Endodermal cell (in vitro differentiated cells): ENCODE results near the gene CPA3. TPM values are rescaled to one million over a fixed set of nuclear protein-coding genes. Genes with fewer than 3 reads are reported as not detected.

ENCODE experiments used
- DNase-seq: peaks from one replicate; pipeline ENCODE4 v3.0.0-alpha.2; 2017
- H3K27ac ChIP-seq: 2 replicates; pipeline ENCODE4 v1.5.1; 2013; ENCODE audit warnings: mild to moderate bottlenecking, low read depth, low read length, moderate library complexity
- H3K27me3 ChIP-seq: 2 replicates; pipeline ENCODE4 v1.6.1; 2013; ENCODE audit warnings: mild to moderate bottlenecking, low read length, moderate library complexity; ENCODE audit not compliant: insufficient read depth, control insufficient read depth, poor library complexity, severe bottlenecking
- H3K36me3 ChIP-seq: 2 replicates; pipeline ENCODE4 v1.7.0; 2013; ENCODE audit warnings: mild to moderate bottlenecking, low read length, moderate library complexity; ENCODE audit not compliant: control insufficient read depth, insufficient read depth
- H3K4me1 ChIP-seq: one replicate; pipeline ENCODE4 v1.7.0; 2013; ENCODE audit warnings: low read length; ENCODE audit not compliant: control insufficient read depth, insufficient read depth
- H3K4me3 ChIP-seq: 2 replicates; pipeline ENCODE4 v1.5.1; 2013; ENCODE audit warnings: mild to moderate bottlenecking, low read length, moderate library complexity
- H3K9ac ChIP-seq: 2 replicates; pipeline ENCODE4 v1.6.1; 2013; ENCODE audit warnings: mild to moderate bottlenecking, low read length, moderate library complexity; ENCODE audit not compliant: poor library complexity, severe bottlenecking; ENCODE audit errors: extremely low read depth
- H3K9me3 ChIP-seq: 2 replicates; pipeline ENCODE4 v1.6.1; 2013; ENCODE audit warnings: mild to moderate bottlenecking, low read length, moderate library complexity; ENCODE audit not compliant: control insufficient read depth
- H3K27ac Mint-ChIP-seq: 2 replicates; pipeline ENCODE4 v1.8.0; 2020; ENCODE audit warnings: mixed read lengths
- H3K27me3 Mint-ChIP-seq: 2 replicates; pipeline ENCODE4 v1.8.0; 2021; ENCODE audit warnings: mild to moderate bottlenecking, mixed read lengths; ENCODE audit not compliant: insufficient read depth
- H3K36me3 Mint-ChIP-seq: 2 replicates; pipeline ENCODE4 v1.8.0; 2020; ENCODE audit warnings: low read depth, mixed read lengths
- H3K4me1 Mint-ChIP-seq: 2 replicates; pipeline ENCODE4 v1.8.0; 2020; ENCODE audit warnings: mixed read lengths
- H3K4me3 Mint-ChIP-seq: 2 replicates; pipeline ENCODE4 v1.8.0; 2020; ENCODE audit warnings: mild to moderate bottlenecking, moderate library complexity, mixed read lengths
- H3K9me3 Mint-ChIP-seq: 2 replicates; pipeline ENCODE4 v1.8.0; 2020; ENCODE audit warnings: mild to moderate bottlenecking, mixed read lengths
- CTCF ChIP-seq: fragments of 200-600 bp; sonication (generic); conservative IDR thresholded peaks from 2 replicates; pipeline ENCODE4 v1.5.0; 2021; ENCODE audit warnings: antibody characterized with exemption, mild to moderate bottlenecking
- WGBS, 2 experiments: methylation state at CpG; one replicate each; pipeline versions ENCODE4 v1.1.5 to v1.1.7; 2013; ENCODE audit warnings: missing lambda C conversion rate in 2 of 2, mixed read lengths in 1 of 2; ENCODE audit not compliant: insufficient coverage in 1 of 2, insufficient read length in 1 of 2; 5-methylcytosine and 5-hydroxymethylcytosine counted together
- total RNA-seq, 2 donors: library from RNA; stranded (reverse); fragmentation: NEBNext Ultra II Directional in 1 of 2; extraction: Animal tissue kit (Norgen Biotek cat#: 25700) in 1 of 2; gene quantifications; 2 replicates in 1 of 2; 3 replicates in 1 of 2; pipeline ENCODE4 v1.2.1, GENCODE V29; 2021

Gene CPA3
- total RNA-seq, 2 donors from 2014 or later, result not detected

GRCh38 chr3:148940983-148941382 lies 75.9 kb downstream of the CPA3 start:
- WGBS, 2 experiments, result 80 to 93% methylated on average over 1 to 3 of the region's 3 CpGs
- H3K4me1 ChIP-seq, result no peaks in the 10 kb centered on the region
- Mint-ChIP-seq H3K27me3 (no peaks in the 10 kb centered on the region), H3K4me3 (no peak overlapping the region), H3K4me1 (no peaks in the 10 kb centered on the region), H3K27ac (no peak overlapping the region), H3K9me3 (no peaks in the 10 kb centered on the region), H3K36me3 (no peaks in the 10 kb centered on the region)
- H3K9me3 ChIP-seq, result no peaks in the 10 kb centered on the region
- H3K4me3 ChIP-seq, result no peak overlapping the region
- H3K27ac ChIP-seq, result no peak overlapping the region
- DNase-seq, result no peak
- H3K9ac ChIP-seq, result no peak overlapping the region
- no peaks in the 10 kb centered on the region for H3K27me3 ChIP-seq
- no peak for TF ChIP-seq CTCF
- no peaks in the 10 kb centered on the region for H3K36me3 ChIP-seq

GRCh38 chr3:148943506-148944205 lies 78.6 kb downstream of the CPA3 start:
- H3K36me3 ChIP-seq, result no peaks in the 10 kb centered on the region
- 91% methylated on average over 1 of the region's 2 CpGs; no CpG with 5 or more reads in 1 of the 2 experiments for WGBS, 2 experiments
- H3K27ac ChIP-seq, result no peak overlapping the region
- no peak overlapping the region for H3K27ac Mint-ChIP-seq
- H3K9ac ChIP-seq, result no peak overlapping the region
- no peaks in the 10 kb centered on the region for H3K4me1 Mint-ChIP-seq
- TF ChIP-seq CTCF, result peak; percentile 86
- no peak overlapping the region for H3K4me3 Mint-ChIP-seq
- H3K27me3 Mint-ChIP-seq, result no peaks in the 10 kb centered on the region
- H3K9me3 Mint-ChIP-seq, result no peaks in the 10 kb centered on the region
- no peak overlapping the region for H3K4me3 ChIP-seq
- H3K9me3 ChIP-seq, result no peaks in the 10 kb centered on the region
- H3K27me3 ChIP-seq, result no peaks in the 10 kb centered on the region
- H3K4me1 ChIP-seq, result no peaks in the 10 kb centered on the region
- DNase-seq, result no peak
- H3K36me3 Mint-ChIP-seq, result no peaks in the 10 kb centered on the region

- no peak for TF ChIP-seq CTCF
- DNase-seq, result no peak
- Histone ChIP-seq H3K27me3 (no peaks in the 10 kb centered on the region), H3K36me3 (no peaks in the 10 kb centered on the region), H3K9me3 (no peaks in the 10 kb centered on the region), H3K9ac (no peak overlapping the region), H3K4me3 (no peak overlapping the region), H3K4me1 (no peaks in the 10 kb centered on the region), H3K27ac (no peak overlapping the region)
- Mint-ChIP-seq H3K9me3 (no peaks in the 10 kb centered on the region), H3K27ac (no peak overlapping the region), H3K4me3 (no peak overlapping the region), H3K27me3 (no peaks in the 10 kb centered on the region), H3K4me1 (no peaks in the 10 kb centered on the region), H3K36me3 (no peaks in the 10 kb centered on the region)
- WGBS, 2 experiments, result 91 to 100% methylated on average over 1 of the region's 2 CpGs
Observed at GRCh38 chr3:148945116-148945515, 80.0 kb downstream of the CPA3 start.

Other genes with a start within 250 kb of the CPA3 start
- under 1 TPM in 1 of 2 donors, not detected in 1; 0.15 TPM for gene AGTR1, start 167.4 kb upstream of the CPA3 start, total RNA-seq
- under 1 TPM in 1 of 2 donors, not detected in 1; 0.51 TPM for gene CPB1, start 37.5 kb upstream of the CPA3 start, total RNA-seq
- gene GYG1, start 126.2 kb downstream of the CPA3 start, total RNA-seq, result 10 to 100 TPM; 22.2 to 30.6 TPM
- gene HLTF, start 221.2 kb downstream of the CPA3 start, total RNA-seq, result 10 to 100 TPM; 61.2 to 75.7 TPM